Thyroid gland (tissue), 4 donors: ENCODE measurements around the gene CEP97.

Source experiments
- POLR2A ChIP-seq, 2 donors: fragments of 450-650 bp; IDR thresholded peaks; one replicate each; pipeline ENCODE4 v1.6.1; 2017; ENCODE audit warnings: antibody characterized with exemption in 2 of 2, mild to moderate bottlenecking in 2 of 2, moderate library complexity in 1 of 2
- TF ChIP-seq, protein P1 (sequence below), 6 experiments: fragments of 200-600 bp in 3 of 6; fragments of 450-650 bp in 3 of 6; sonication (generic) in 3 of 6; IDR thresholded peaks; one replicate each; pipeline ENCODE4 v1.5.1; 2016 to 2019; ENCODE audit warnings: antibody characterized with exemption in 6 of 6, mild to moderate bottlenecking in 2 of 6, inconsistent platforms in 1 of 6, moderate library complexity in 1 of 6

DNA sequence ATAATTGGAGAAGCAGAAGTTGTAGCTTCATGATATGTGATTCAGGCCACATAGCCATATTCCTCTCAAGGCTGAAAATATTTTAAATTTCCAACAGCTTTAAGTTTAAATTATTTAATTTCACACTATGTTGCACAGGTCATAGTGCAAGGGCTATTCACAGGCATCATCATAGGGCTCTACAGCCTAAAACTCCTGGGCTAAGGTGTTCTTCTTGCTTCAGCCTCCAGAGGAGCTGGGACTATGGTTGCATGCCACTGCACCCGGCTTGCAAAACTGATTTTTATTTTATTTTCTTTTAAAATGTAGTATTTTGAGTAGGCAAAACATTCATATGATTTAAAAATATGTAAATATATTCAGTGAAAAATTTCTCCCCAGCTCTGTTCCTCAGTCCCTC, 6.0 kb upstream of the CEP97 start:
- TF ChIP-seq POLR2A (IDR thresholded peaks at IDR 0.05) = no peak
- TF ChIP-seq, protein P1, sequence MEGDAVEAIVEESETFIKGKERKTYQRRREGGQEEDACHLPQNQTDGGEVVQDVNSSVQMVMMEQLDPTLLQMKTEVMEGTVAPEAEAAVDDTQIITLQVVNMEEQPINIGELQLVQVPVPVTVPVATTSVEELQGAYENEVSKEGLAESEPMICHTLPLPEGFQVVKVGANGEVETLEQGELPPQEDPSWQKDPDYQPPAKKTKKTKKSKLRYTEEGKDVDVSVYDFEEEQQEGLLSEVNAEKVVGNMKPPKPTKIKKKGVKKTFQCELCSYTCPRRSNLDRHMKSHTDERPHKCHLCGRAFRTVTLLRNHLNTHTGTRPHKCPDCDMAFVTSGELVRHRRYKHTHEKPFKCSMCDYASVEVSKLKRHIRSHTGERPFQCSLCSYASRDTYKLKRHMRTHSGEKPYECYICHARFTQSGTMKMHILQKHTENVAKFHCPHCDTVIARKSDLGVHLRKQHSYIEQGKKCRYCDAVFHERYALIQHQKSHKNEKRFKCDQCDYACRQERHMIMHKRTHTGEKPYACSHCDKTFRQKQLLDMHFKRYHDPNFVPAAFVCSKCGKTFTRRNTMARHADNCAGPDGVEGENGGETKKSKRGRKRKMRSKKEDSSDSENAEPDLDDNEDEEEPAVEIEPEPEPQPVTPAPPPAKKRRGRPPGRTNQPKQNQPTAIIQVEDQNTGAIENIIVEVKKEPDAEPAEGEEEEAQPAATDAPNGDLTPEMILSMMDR (IDR thresholded peaks at IDR 0.05) = no peak
